Ovary (tissue), 3 donors: ENCODE measurements around the gene HS6ST3.

ENCODE experiments used
- EP300 ChIP-seq: sonication (generic); formaldehyde crosslinking; IDR thresholded peaks from one replicate; pipeline ENCODE4 v1.6.1; 2017; ENCODE audit warnings: antibody characterized with exemption
- POLR2A ChIP-seq: fragments of 450-650 bp; IDR thresholded peaks from one replicate; pipeline ENCODE4 v1.6.1; 2017; ENCODE audit warnings: antibody characterized with exemption, mild to moderate bottlenecking, moderate library complexity
- TF ChIP-seq, protein P1 (sequence below), 3 donors: fragments of 450-650 bp in 2 of 3; fragments of 200-600 bp in 1 of 3; IDR thresholded peaks; one replicate each; pipeline versions ENCODE4 v1.5.1 to v1.8.0; 2016 to 2022; ENCODE audit warnings: antibody characterized with exemption in 3 of 3, mild to moderate bottlenecking in 1 of 3
- donor health status: DM: no; HTN: no; CAD: no.

DNA sequence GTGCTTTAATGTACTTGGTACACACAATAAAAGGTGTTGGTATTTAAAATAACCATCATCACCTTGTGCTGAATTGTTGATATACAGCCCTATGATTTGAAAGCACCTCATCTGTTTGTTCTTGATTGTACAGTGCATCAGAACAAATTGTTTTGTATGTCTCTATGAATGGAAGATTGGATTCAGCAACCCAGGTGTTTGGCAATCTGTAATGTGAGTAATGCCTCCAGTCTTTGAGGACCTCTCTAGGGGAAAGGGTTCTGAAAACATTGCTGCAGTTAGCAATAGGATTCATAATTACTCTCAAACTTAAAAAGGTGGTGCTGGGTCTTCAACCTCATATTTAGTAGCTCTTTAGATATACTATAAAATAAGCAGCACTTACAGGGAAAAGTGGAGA is 562.6 kb downstream of the HS6ST3 start:
- TF ChIP-seq, protein P1, sequence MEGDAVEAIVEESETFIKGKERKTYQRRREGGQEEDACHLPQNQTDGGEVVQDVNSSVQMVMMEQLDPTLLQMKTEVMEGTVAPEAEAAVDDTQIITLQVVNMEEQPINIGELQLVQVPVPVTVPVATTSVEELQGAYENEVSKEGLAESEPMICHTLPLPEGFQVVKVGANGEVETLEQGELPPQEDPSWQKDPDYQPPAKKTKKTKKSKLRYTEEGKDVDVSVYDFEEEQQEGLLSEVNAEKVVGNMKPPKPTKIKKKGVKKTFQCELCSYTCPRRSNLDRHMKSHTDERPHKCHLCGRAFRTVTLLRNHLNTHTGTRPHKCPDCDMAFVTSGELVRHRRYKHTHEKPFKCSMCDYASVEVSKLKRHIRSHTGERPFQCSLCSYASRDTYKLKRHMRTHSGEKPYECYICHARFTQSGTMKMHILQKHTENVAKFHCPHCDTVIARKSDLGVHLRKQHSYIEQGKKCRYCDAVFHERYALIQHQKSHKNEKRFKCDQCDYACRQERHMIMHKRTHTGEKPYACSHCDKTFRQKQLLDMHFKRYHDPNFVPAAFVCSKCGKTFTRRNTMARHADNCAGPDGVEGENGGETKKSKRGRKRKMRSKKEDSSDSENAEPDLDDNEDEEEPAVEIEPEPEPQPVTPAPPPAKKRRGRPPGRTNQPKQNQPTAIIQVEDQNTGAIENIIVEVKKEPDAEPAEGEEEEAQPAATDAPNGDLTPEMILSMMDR (IDR thresholded peaks at IDR 0.05): no peak
- TF ChIP-seq EP300: no peak
- no peak for TF ChIP-seq POLR2A
